H1 (cell line): ENCODE data around the gene EIF4E3. TPM values are rescaled to one million over a fixed set of nuclear protein-coding genes. Genes with fewer than 3 reads are reported as not detected.

Source experiments
- CTCF ChIA-PET: fragments of 300-600 bp; sonication (Branson Sonifier 250); formaldehyde crosslinking; loops from one replicate; lab custom pipeline; 2021; ENCODE audit not compliant: partially characterized antibody; lab: Charles Lee
- POLR2A ChIA-PET: fragments of 300-600 bp; sonication (Branson Sonifier 250); formaldehyde crosslinking; loops from one replicate; lab custom pipeline; 2021; ENCODE audit warnings: inconsistent platforms; ENCODE audit not compliant: partially characterized antibody; lab: Charles Lee
- DNase-seq, 2 experiments: peaks; one replicate each; pipeline versions ENCODE4 v3.0.0 to v3.0.0-alpha.2; 2010 to 2022; ENCODE audit warnings: low spot score in 2 of 2, low read depth in 1 of 2, mixed read lengths in 1 of 2
- FAIRE-seq: peaks from 2 replicates; lab custom pipeline; 2011; peaks lifted over from hg19 to GRCh38; lab: Jason Lieb, UNC
- H2AFZ ChIP-seq: 2 replicates; pipeline ENCODE4 v1.8.1; 2012; ENCODE audit warnings: low read length, inconsistent platforms
- H2AK5ac ChIP-seq: 2 replicates; pipeline ENCODE4 v1.6.1; 2013; ENCODE audit warnings: low read depth, low read length
- H2BK120ac ChIP-seq: replicated peaks from 2 replicates; pipeline ENCODE3; 2013; ENCODE audit warnings: low read depth, low read length, inconsistent platforms
- H2BK12ac ChIP-seq: 2 replicates; pipeline ENCODE4 v1.6.1; 2013; ENCODE audit warnings: low read depth, low read length
- H2BK15ac ChIP-seq: 2 replicates; pipeline ENCODE4 v1.6.1; 2013; ENCODE audit warnings: low read length
- H2BK20ac ChIP-seq: 2 replicates; pipeline ENCODE4 v1.6.1; 2013; ENCODE audit warnings: low read length
- H2BK5ac ChIP-seq: 2 replicates; pipeline ENCODE4 v1.6.1; 2013; ENCODE audit warnings: low read depth, low read length
- H3K14ac ChIP-seq: 2 replicates; pipeline ENCODE4 v1.6.1; 2013; ENCODE audit warnings: inconsistent platforms; ENCODE audit not compliant: insufficient read length
- H3K18ac ChIP-seq: 2 replicates; pipeline ENCODE4 v1.6.1; 2013; ENCODE audit warnings: low read length; ENCODE audit errors: extremely low read depth
- H3K23ac ChIP-seq: 2 replicates; pipeline ENCODE4 v1.6.1; 2013; ENCODE audit warnings: inconsistent platforms; ENCODE audit not compliant: insufficient read length
- H3K23me2 ChIP-seq: 2 replicates; pipeline ENCODE4 v1.6.1; 2013; ENCODE audit warnings: low read depth, low read length
- H3K27ac ChIP-seq: 2 replicates; pipeline ENCODE4 v1.6.1; 2011; ENCODE audit warnings: low read depth, low read length, inconsistent platforms
- H3K27me3 ChIP-seq, 4 experiments: replicated peaks in 1 of 4; 1 replicate in 1 of 4; 2 replicates in 3 of 4; pipeline versions ENCODE4 v1.6.1 to v1.8.1; 2011 to 2013; ENCODE audit warnings: low read length in 3 of 4, mild to moderate bottlenecking in 3 of 4, inconsistent platforms in 2 of 4, mixed read lengths in 2 of 4, moderate library complexity in 1 of 4; ENCODE audit not compliant: control insufficient read depth in 3 of 4, insufficient read depth in 3 of 4; ENCODE audit errors: extremely low read depth in 1 of 4
- H3K36me3 ChIP-seq, 4 experiments: 2 replicates each; pipeline versions ENCODE4 v1.6.1 to v1.8.1; 2011 to 2013; ENCODE audit warnings: mild to moderate bottlenecking in 4 of 4, low read length in 3 of 4, moderate library complexity in 2 of 4, control low read depth in 1 of 4, inconsistent platforms in 1 of 4; ENCODE audit not compliant: insufficient read depth in 4 of 4, control insufficient read depth in 2 of 4
- H3K4ac ChIP-seq: replicated peaks from 2 replicates; pipeline ENCODE3; 2013; ENCODE audit warnings: low read length, low read depth, mixed read lengths, inconsistent platforms; ENCODE audit not compliant: insufficient read length
- H3K4me1 ChIP-seq, 4 experiments: replicated peaks in 1 of 4; 1 replicate in 1 of 4; 2 replicates in 3 of 4; pipeline versions ENCODE4 v1.6.1 to v1.8.1; 2011 to 2013; ENCODE audit warnings: low read length in 3 of 4, inconsistent platforms in 2 of 4, mixed read lengths in 1 of 4; ENCODE audit not compliant: insufficient read depth in 4 of 4, control insufficient read depth in 3 of 4
- H3K4me2 ChIP-seq, 2 experiments: 2 replicates each; pipeline versions ENCODE4 v1.6.1 to v1.8.1; 2011 to 2013; ENCODE audit warnings: low read depth in 2 of 2, low read length in 2 of 2, control low read depth in 1 of 2, inconsistent platforms in 1 of 2, mild to moderate bottlenecking in 1 of 2; ENCODE audit not compliant: insufficient read depth in 1 of 2
- H3K4me3 ChIP-seq, 4 experiments: fragments of 200-600, 300-600 bp in 1 of 4; sonication (generic), shearing (Covaris generic), sonication (Bioruptor Twin) in 1 of 4; 2 replicates each; pipeline versions ENCODE4 v1.5.1 to v1.8.1; 2011 to 2016; ENCODE audit warnings: low read length in 4 of 4, low read depth in 3 of 4, control low read depth in 2 of 4, inconsistent platforms in 2 of 4, mild to moderate bottlenecking in 2 of 4, mixed read lengths in 1 of 4, moderate library complexity in 1 of 4; ENCODE audit not compliant: insufficient read depth in 2 of 4; ENCODE audit errors: extremely low read depth in 1 of 4
- H3K56ac ChIP-seq: replicated peaks from 2 replicates; pipeline ENCODE3; 2013; ENCODE audit warnings: low read depth, mild to moderate bottlenecking, mixed read lengths, low read length, inconsistent platforms; ENCODE audit not compliant: insufficient read length
- H3K79me1 ChIP-seq: 2 replicates; pipeline ENCODE4 v1.6.1; 2013; ENCODE audit warnings: low read depth, low read length, control low read depth
- H3K79me2 ChIP-seq, 2 experiments: 2 replicates each; pipeline versions ENCODE4 v1.6.1 to v1.8.1; 2012 to 2013; ENCODE audit warnings: low read length in 2 of 2, mild to moderate bottlenecking in 2 of 2, inconsistent platforms in 1 of 2; ENCODE audit not compliant: insufficient read depth in 2 of 2, control insufficient read depth in 1 of 2
- H3K9ac ChIP-seq, 4 experiments: replicated peaks in 1 of 4; 1 replicate in 1 of 4; 2 replicates in 3 of 4; pipeline versions ENCODE4 v1.6.1 to v1.8.1; 2011 to 2013; ENCODE audit warnings: low read depth in 3 of 4, low read length in 3 of 4, control low read depth in 2 of 4, mild to moderate bottlenecking in 2 of 4, moderate library complexity in 2 of 4, inconsistent platforms in 1 of 4; ENCODE audit errors: extremely low read depth in 1 of 4
- H3K9me3 ChIP-seq, 2 experiments: 2 replicates each; pipeline versions ENCODE4 v1.6.1 to v1.8.1; 2012 to 2013; ENCODE audit warnings: mild to moderate bottlenecking in 2 of 2, moderate library complexity in 2 of 2, control low read depth in 1 of 2, inconsistent platforms in 1 of 2, low read depth in 1 of 2, low read length in 1 of 2, mixed read lengths in 1 of 2; ENCODE audit not compliant: insufficient read depth in 2 of 2
- H4K20me1 ChIP-seq, 2 experiments: replicated peaks in 1 of 2; 2 replicates each; pipeline versions ENCODE3 to v1.8.1; 2011 to 2013; ENCODE audit warnings: inconsistent platforms in 2 of 2, low read length in 2 of 2, mild to moderate bottlenecking in 1 of 2; ENCODE audit not compliant: insufficient read depth in 2 of 2, control insufficient read depth in 1 of 2
- H4K5ac ChIP-seq: 2 replicates; pipeline ENCODE4 v1.6.1; 2013; ENCODE audit warnings: low read length, low read depth, mixed read lengths, inconsistent platforms; ENCODE audit not compliant: insufficient read length
- H4K8ac ChIP-seq: 2 replicates; pipeline ENCODE4 v1.8.0; 2013; ENCODE audit warnings: mild to moderate bottlenecking, moderate library complexity, low read length, inconsistent platforms; ENCODE audit not compliant: insufficient read depth; ENCODE audit errors: extremely low read depth
- H4K91ac ChIP-seq: replicated peaks from 2 replicates; pipeline ENCODE3; 2013; ENCODE audit warnings: low read length, mixed read lengths, inconsistent platforms; ENCODE audit not compliant: insufficient read length
- CBX5 ChIP-seq: fragments of 300-800, 300-1000 bp; sonication (generic); IDR thresholded peaks from 2 replicates; pipeline ENCODE4 v1.7.1; 2016; ENCODE audit warnings: antibody characterized with exemption, low read length, low read depth
- CEBPB ChIP-seq: IDR thresholded peaks from 2 replicates; pipeline ENCODE4 v1.6.1; 2012; ENCODE audit warnings: low read depth, low read length
- CREB1 ChIP-seq: IDR thresholded peaks from 2 replicates; pipeline ENCODE4 v1.6.1; 2012; ENCODE audit warnings: inconsistent platforms
- CTBP2 ChIP-seq: IDR thresholded peaks from 2 replicates; pipeline ENCODE4 v1.7.0; 2011; ENCODE audit warnings: borderline replicate concordance, mild to moderate bottlenecking, moderate library complexity, mixed read lengths, low read length; ENCODE audit not compliant: insufficient read depth, insufficient read length
- FOSL1 ChIP-seq: IDR thresholded peaks from 2 replicates; pipeline ENCODE4 v1.6.1; 2011; ENCODE audit warnings: mild to moderate bottlenecking, low read depth, low read length, moderate library complexity; ENCODE audit not compliant: insufficient read depth
- JUND ChIP-seq: IDR thresholded peaks from 2 replicates; pipeline ENCODE4 v1.6.1; 2011; ENCODE audit warnings: mild to moderate bottlenecking, improper control_type of control experiment, low read length
- RFX5 ChIP-seq: IDR thresholded peaks from 2 replicates; pipeline ENCODE4 v1.6.1; 2011; ENCODE audit warnings: low read depth, low read length, improper control_type of control experiment, borderline replicate concordance
- TCF12 ChIP-seq: IDR thresholded peaks from 2 replicates; pipeline ENCODE4 v1.6.1; 2011; ENCODE audit warnings: low read depth, mild to moderate bottlenecking, low read length
- WGBS, 2 experiments: shearing (Covaris generic) in 1 of 2; methylation state at CpG; one replicate each; pipeline versions ENCODE4 v1.1.6 to v1.1.7; 2013 to 2015; ENCODE audit warnings: low lambda C conversion rate in 2 of 2, mixed read lengths in 2 of 2, inconsistent platforms in 1 of 2, low coverage in 1 of 2, missing lambda C conversion rate in 1 of 2; ENCODE audit not compliant: insufficient replicate concordance in 2 of 2, insufficient coverage in 1 of 2, insufficient read length in 1 of 2; ENCODE audit errors: extremely low coverage in 1 of 2, missing lambda C conversion rate in 1 of 2; 5-methylcytosine and 5-hydroxymethylcytosine counted together
- polyA plus RNA-seq, 7 experiments: library from polyadenylated mRNA; depleted of rRNA in 3 of 7; stranded (reverse) in 5 of 7; unstranded in 2 of 7; fragments of >200 nt in 5 of 7; fragments of 200-250 nt in 2 of 7; gene quantifications; 1 replicate in 5 of 7; 2 replicates in 1 of 7; 4 replicates in 1 of 7; pipeline versions ENCODE4 v1.2.1 to v1.2.3, GENCODE V29; 2011 to 2013; ENCODE audit warnings: missing spikeins in 2 of 7, mixed read lengths in 2 of 7
- total RNA-seq: library from RNA; stranded (reverse); fragmentation: NEBNext Ultra II Directional; extraction: Animal tissue kit (Norgen Biotek cat#: 25700); gene quantifications from 2 replicates; pipeline ENCODE4 v1.2.1, GENCODE V29; 2021
- TF ChIP-seq, protein P1 (sequence below), 3 experiments: IDR thresholded peaks; 1 replicate in 2 of 3; 2 replicates in 1 of 3; pipeline versions ENCODE4 v1.5.1 to v1.6.1; 2011; ENCODE audit warnings: low read length in 3 of 3, mild to moderate bottlenecking in 3 of 3, inconsistent platforms in 2 of 3, low read depth in 1 of 3, moderate library complexity in 1 of 3; ENCODE audit not compliant: insufficient read depth in 1 of 3; ENCODE audit errors: control extremely low read depth in 1 of 3
- TF ChIP-seq, protein P2 (sequence below): IDR thresholded peaks from 2 replicates; pipeline ENCODE4 v1.6.1; 2011; ENCODE audit warnings: low read depth, mild to moderate bottlenecking, low read length; ENCODE audit not compliant: insufficient read depth
- TF ChIP-seq, protein P3 (sequence below): IDR thresholded peaks from 2 replicates; pipeline ENCODE4 v1.6.1; 2012; ENCODE audit warnings: inconsistent platforms

EIF4E3 gene
- total and polyA plus RNA-seq, 2 of the 8 experiments (the other 6 are each of a cell fraction or from before 2014, with no cell fraction given), result 5.2 to 17.0 TPM

DNA sequence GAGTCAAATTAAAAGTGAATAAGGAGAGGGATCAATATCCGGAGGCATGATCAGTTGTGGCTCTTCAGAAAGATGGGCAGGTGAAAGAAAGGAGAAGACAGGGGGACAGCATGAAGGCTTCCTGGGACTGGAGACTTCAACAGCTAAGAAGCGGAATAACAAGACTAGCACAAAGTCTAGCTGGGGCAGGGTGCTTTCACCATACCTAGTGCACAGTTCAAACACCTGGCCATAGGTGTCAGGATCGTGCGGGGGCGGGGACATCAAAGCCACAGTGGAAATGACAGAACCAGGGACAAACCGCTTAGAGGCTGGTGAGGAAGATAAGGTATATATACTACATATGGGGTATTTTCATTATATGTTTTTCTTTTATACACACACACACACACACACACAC, 75.4 kb downstream of the EIF4E3 start:
- H4K5ac ChIP-seq, result no peak overlapping the region
- H2BK20ac ChIP-seq, result no peak overlapping the region
- no peak overlapping the region for H3K9ac ChIP-seq
- POLR2A ChIA-PET, result no interaction called here
- no peak overlapping the region for H2BK12ac ChIP-seq
- no peak overlapping the region for H3K4me2 ChIP-seq
- H4K8ac ChIP-seq, result no peak overlapping the region
- H3K56ac ChIP-seq, result no peak overlapping the region
- no peak overlapping the region for H3K27ac ChIP-seq
- H3K4ac ChIP-seq, result no peak overlapping the region
- H3K23ac ChIP-seq, result no peak overlapping the region
- no peaks in the 10 kb centered on the region for H3K79me2 ChIP-seq
- H3K18ac ChIP-seq, result no peak overlapping the region
- DNase-seq (no peak), FAIRE-seq (no peak)
- no peak overlapping the region for H2BK5ac ChIP-seq
- CTCF ChIA-PET, result no interaction called here
- no peaks in the 10 kb centered on the region for H3K36me3 ChIP-seq
- H4K91ac ChIP-seq, result no peak overlapping the region
- H2BK120ac ChIP-seq, result no peak overlapping the region
- no peaks in the 10 kb centered on the region for H4K20me1 ChIP-seq
- no peak overlapping the region for H2AK5ac ChIP-seq
- no peak overlapping the region for H3K14ac ChIP-seq
- no peaks in the 10 kb centered on the region for H3K79me1 ChIP-seq
- no peak overlapping the region for H2AFZ ChIP-seq
- WGBS, 2 experiments, result 69% methylated on average over 6 of the region's 6 CpGs; no CpG with 5 or more reads in 1 of the 2 experiments
- no peaks in the 10 kb centered on the region for H3K27me3 ChIP-seq
- H2BK15ac ChIP-seq, result no peak overlapping the region
- no peaks in the 10 kb centered on the region for H3K23me2 ChIP-seq
- H3K9me3 ChIP-seq, result no peaks in the 10 kb centered on the region
- H3K4me1 ChIP-seq, result peaks cover 0 to 28% (median 11%) of the 10 kb centered on the region in 4 experiments; a peak in 5 of 7 replicates
- no peak overlapping the region for H3K4me3 ChIP-seq
- TF ChIP-seq TCF12, result no peak
- no peak for TF ChIP-seq CBX5
- TF ChIP-seq CREB1, result no peak
- no peak for TF ChIP-seq CEBPB
- TF ChIP-seq, protein P1, sequence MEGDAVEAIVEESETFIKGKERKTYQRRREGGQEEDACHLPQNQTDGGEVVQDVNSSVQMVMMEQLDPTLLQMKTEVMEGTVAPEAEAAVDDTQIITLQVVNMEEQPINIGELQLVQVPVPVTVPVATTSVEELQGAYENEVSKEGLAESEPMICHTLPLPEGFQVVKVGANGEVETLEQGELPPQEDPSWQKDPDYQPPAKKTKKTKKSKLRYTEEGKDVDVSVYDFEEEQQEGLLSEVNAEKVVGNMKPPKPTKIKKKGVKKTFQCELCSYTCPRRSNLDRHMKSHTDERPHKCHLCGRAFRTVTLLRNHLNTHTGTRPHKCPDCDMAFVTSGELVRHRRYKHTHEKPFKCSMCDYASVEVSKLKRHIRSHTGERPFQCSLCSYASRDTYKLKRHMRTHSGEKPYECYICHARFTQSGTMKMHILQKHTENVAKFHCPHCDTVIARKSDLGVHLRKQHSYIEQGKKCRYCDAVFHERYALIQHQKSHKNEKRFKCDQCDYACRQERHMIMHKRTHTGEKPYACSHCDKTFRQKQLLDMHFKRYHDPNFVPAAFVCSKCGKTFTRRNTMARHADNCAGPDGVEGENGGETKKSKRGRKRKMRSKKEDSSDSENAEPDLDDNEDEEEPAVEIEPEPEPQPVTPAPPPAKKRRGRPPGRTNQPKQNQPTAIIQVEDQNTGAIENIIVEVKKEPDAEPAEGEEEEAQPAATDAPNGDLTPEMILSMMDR (IDR thresholded peaks at IDR 0.05; ENCODE audit: control extremely low read depth in 1 of 3, insufficient read depth in 1 of 3, low read depth in 1 of 3, low read length in 3 of 3), result no peak
- TF ChIP-seq RFX5, result no peak
- TF ChIP-seq FOSL1, result no peak
- TF ChIP-seq, protein P2, sequence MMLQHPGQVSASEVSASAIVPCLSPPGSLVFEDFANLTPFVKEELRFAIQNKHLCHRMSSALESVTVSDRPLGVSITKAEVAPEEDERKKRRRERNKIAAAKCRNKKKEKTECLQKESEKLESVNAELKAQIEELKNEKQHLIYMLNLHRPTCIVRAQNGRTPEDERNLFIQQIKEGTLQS, result no peak
- TF ChIP-seq, protein P3, sequence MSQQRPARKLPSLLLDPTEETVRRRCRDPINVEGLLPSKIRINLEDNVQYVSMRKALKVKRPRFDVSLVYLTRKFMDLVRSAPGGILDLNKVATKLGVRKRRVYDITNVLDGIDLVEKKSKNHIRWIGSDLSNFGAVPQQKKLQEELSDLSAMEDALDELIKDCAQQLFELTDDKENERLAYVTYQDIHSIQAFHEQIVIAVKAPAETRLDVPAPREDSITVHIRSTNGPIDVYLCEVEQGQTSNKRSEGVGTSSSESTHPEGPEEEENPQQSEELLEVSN, result no peak
- TF ChIP-seq CTBP2, result no peak
- TF ChIP-seq JUND, result no peak
